Measurements from ENCODE around the gene ARHGAP45. TPM values are rescaled to one million over a fixed set of nuclear protein-coding genes. Genes with fewer than 3 reads are reported as not detected.

The ARHGAP45 gene
- total RNA-seq, 4 donors from 2014 or later: 17.8 to 28.3 (median 21.2) TPM

DNA sequence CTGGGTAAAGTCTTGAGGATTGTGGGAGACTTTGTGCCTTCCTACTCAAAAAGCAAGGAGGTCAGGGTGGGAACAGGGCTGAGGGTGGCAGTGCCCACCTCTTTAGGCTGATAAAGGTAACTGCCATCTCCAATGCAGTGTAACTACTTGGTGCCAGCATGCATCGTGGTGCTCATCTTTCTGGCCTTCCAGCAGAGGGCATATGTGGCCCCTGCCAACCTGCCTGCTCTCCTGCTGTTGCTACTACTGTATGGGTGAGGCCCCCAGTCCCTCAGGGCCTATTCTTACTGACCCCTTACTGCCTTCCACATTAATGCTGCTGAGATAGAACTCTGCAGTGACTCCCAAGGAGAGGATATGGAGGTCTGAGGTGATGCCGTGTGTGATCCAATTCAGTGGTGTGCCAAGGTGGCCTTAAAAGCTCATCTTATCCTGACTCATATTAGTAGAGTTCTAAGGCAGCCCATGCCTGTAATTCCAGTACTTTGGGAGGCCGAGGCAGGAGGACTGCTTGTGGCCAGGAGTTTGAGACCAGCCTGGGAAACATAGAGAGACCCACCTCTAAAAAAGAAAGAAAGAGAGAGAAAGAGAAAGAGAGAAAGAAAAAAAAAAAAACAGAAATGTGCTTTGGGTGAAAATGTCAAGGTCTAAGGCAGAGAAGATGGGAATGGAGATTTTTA lies 9.7 kb upstream of the ARHGAP45 start:
- H3K27ac ChIP-seq (replicated peaks in 1 of 4): no peak overlapping the region
- no peak for DNase-seq (ENCODE audit: extremely low spot score)
- H3K9me3 ChIP-seq: peaks cover 4 to 44% (median 40%) of the 10 kb centered on the region in 4 donors
- no peak overlapping the region for H3K4me3 ChIP-seq
- no peaks in the 10 kb centered on the region for H3K4me1 ChIP-seq
- WGBS: 51% methylated on average over 2 of the region's 3 CpGs
- intact Hi-C loops (cut with DNase I): no loop called here
- TF ChIP-seq CTCF (IDR thresholded peaks at IDR 0.05) (no peak), EP300 (IDR thresholded peaks at IDR 0.05) (no peak), POLR2AphosphoS5 (IDR thresholded peaks at IDR 0.05) (no peak), POLR2A (IDR thresholded peaks at IDR 0.05; ENCODE audit: low read depth) (no peak)
- H3K27me3 ChIP-seq: no peaks in the 10 kb centered on the region
- peaks cover 0 to 33% (median 6%) of the 10 kb centered on the region in 4 donors for H3K36me3 ChIP-seq

DNA sequence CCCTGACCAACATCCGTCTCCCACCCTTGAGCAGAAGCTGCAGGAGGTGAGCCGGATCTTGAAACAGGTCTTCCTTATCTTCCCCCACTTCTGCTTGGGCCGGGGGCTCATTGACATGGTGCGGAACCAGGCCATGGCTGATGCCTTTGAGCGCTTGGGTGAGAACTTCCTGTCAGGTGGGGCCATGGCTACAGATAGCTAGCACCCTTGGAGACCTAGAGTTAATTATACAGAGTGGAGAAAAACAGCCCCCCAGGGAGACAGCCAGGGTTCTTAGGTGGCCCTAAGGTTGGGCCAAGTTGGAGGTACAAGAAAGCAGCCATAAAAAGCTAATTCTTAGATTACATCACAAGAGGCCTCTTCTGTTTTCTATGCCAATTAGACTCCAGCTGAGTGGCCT lies 8.9 kb upstream of the ARHGAP45 start:
- 94% methylated on average over 4 of the region's 5 CpGs for WGBS
- intact Hi-C loops (cut with DNase I): no loop called here
- Histone ChIP-seq H3K36me3 (peaks cover 0 to 33% (median 6%) of the 10 kb centered on the region in 4 donors), H3K27ac (replicated peaks in 1 of 4) (no peak overlapping the region), H3K9me3 (peaks cover 4 to 44% (median 40%) of the 10 kb centered on the region in 4 donors), H3K4me1 (no peaks in the 10 kb centered on the region), H3K4me3 (no peak overlapping the region), H3K27me3 (no peaks in the 10 kb centered on the region)
- no peak for TF ChIP-seq POLR2AphosphoS5 (IDR thresholded peaks at IDR 0.05)
- no peak for DNase-seq (ENCODE audit: extremely low spot score)

GRCh38 chr19:1060689-1061088 lies 6.3 kb upstream of the ARHGAP45 start:
- no peak for DNase-seq (ENCODE audit: extremely low spot score)
- Histone ChIP-seq H3K4me1 (peaks cover 8 to 20% (median 15%) of the 10 kb centered on the region in 4 donors), H3K27ac (replicated peaks in 1 of 4) (no peak overlapping the region), H3K27me3 (peaks cover 0 to 16% (median 4%) of the 10 kb centered on the region in 4 donors), H3K9me3 (peaks cover 4 to 42% (median 38%) of the 10 kb centered on the region in 4 donors), H3K4me3 (no peak overlapping the region), H3K36me3 (peaks cover 0 to 26% (median 5%) of the 10 kb centered on the region in 4 donors)
- WGBS: 90% methylated on average over 5 of the region's 5 CpGs
- TF ChIP-seq CTCF (IDR thresholded peaks at IDR 0.05): no peak
- TF ChIP-seq EP300 (IDR thresholded peaks at IDR 0.05): no peak
- TF ChIP-seq POLR2AphosphoS5 (IDR thresholded peaks at IDR 0.05): no peak
- TF ChIP-seq POLR2A (IDR thresholded peaks at IDR 0.05; ENCODE audit: low read depth): no peak
- intact Hi-C loops (cut with DNase I): no loop called here

DNA sequence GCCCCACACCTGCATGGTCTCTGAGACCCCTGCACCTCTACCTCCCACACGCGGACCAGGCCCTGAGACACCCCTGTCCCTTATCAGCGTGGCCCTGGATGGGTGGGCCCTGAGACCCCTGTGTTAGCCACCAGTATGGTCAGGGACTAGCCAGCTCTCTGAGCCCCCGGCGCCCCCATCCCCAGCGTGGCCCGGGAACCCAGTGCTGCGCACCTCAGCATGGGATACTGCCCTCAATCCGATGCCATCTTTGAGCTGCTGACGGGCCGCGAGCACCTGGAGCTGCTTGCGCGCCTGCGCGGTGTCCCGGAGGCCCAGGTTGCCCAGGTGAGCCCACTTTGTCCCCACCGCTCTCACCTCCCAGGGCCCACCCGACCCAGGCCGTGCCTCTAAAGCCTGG lies 5.0 kb upstream of the ARHGAP45 start:
- no peak for DNase-seq (ENCODE audit: extremely low spot score)
- Histone ChIP-seq H3K9me3 (peaks cover 3 to 29% (median 26%) of the 10 kb centered on the region in 4 donors), H3K27me3 (peaks cover 3 to 29% (median 15%) of the 10 kb centered on the region in 4 donors), H3K36me3 (peaks cover 0 to 13% (median 2%) of the 10 kb centered on the region in 4 donors), H3K4me3 (no peak overlapping the region), H3K4me1 (peaks cover 13 to 33% (median 26%) of the 10 kb centered on the region in 4 donors), H3K27ac (replicated peaks in 1 of 4) (no peak overlapping the region)
- TF ChIP-seq POLR2AphosphoS5 (IDR thresholded peaks at IDR 0.05) (no peak), CTCF (IDR thresholded peaks at IDR 0.05) (no peak), POLR2A (IDR thresholded peaks at IDR 0.05; ENCODE audit: low read depth) (no peak), EP300 (IDR thresholded peaks at IDR 0.05) (no peak)
- 92% methylated on average over 6 of the region's 20 CpGs for WGBS
- intact Hi-C loops (cut with DNase I): no loop called here

DNA sequence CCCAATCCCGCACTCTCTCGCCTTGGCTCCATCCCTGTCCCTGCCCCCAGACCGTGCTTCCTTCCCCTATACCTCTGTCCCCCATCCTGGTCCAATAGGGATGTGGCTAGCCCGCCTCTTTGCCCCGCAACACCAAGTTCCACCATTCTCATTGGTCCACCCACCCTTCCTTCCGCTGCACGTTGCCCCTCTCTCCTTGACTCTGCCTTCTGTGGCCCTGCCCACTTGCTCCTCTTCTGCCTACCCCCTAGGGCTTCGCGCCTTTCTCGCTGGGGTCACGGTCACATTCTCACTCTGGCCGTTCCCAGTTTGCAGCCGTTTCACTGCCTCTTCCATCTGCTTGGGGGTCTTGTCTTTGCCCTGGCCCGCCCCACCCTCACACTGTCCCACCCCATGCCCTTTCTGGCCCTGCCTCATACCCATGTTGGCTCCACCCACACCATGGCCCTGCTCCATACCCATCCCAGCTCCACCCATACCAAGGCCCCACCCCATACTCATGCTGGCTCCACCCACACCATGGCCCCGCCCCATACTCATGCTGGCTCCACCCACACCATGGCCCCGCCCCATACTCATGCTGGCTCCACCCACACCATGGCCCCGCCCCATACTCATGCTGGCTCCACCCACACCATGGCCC lies 4.5 kb upstream of the ARHGAP45 start:
- Histone ChIP-seq H3K27ac (replicated peaks in 1 of 4) (no peak overlapping the region), H3K27me3 (peaks cover 7 to 34% (median 20%) of the 10 kb centered on the region in 4 donors), H3K4me3 (no peak overlapping the region), H3K9me3 (peaks cover 0 to 24% (median 20%) of the 10 kb centered on the region in 4 donors), H3K4me1 (peaks cover 18 to 38% (median 31%) of the 10 kb centered on the region in 4 donors), H3K36me3 (peaks cover 0 to 11% (median 0%) of the 10 kb centered on the region in 4 donors)
- no peak for TF ChIP-seq POLR2A (IDR thresholded peaks at IDR 0.05; ENCODE audit: low read depth)
- no peak for TF ChIP-seq CTCF (IDR thresholded peaks at IDR 0.05)
- TF ChIP-seq EP300 (IDR thresholded peaks at IDR 0.05): no peak
- no peak for TF ChIP-seq POLR2AphosphoS5 (IDR thresholded peaks at IDR 0.05)
- no peak for DNase-seq (ENCODE audit: extremely low spot score)
- intact Hi-C loops (cut with DNase I): no loop called here
- 74% methylated on average over 17 of the region's 17 CpGs for WGBS
